Activated CD4-positive, alpha-beta T cell treated with anti-CD3 and anti-CD28 coated beads, Interleukin-2, Interleukin-6, amounts not matched to agents 100 ng/mL and 50 ng/mL, durations not matched to agents 16 hours and 8 hours (primary cell): Measurements from ENCODE around the gene PLP2.
"Not testable (repeated sequence)": the region's sequence is repeated elsewhere in the genome, so short reads cannot be mapped to it uniquely, and the experiment has no call there.

ENCODE experiments used
- DNase-seq: peaks from one replicate; pipeline ENCODE4 v3.0.0-alpha.2; 2020

PLP2 gene

DNA sequence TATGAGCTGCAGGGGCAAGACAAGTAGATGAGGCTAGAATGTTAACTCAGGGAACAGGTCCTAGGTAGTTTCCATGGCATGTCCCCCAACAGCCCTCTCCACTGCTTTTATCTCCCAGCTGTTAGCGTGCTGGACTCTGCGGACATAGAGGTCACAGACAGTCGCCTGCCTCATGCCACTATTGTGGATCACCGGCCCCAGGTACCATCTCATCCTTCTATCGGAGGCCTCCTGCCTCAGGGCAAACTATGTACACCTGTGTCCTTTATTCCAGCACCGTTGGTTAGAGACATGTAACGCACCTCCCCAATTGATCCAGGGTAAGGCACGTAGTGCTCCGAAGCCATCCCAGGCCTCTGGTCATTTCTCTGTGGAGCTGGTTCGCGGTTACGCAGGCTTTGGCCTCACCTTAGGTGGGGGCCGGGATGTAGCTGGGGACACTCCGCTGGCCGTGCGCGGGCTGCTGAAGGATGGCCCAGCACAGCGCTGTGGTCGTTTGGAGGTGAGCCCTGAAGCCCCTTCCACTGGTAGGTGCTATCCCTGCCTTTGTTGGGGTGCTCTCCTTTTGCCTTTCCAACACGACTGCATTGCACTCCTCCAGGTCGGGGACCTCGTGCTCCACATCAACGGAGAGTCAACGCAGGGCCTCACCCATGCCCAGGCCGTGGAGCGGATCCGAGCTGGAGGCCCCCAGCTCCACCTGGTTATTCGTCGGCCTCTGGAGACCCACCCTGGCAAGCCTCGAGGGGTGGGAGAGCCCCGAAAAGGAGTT is 6.9 kb upstream of the PLP2 start:
- no peak for DNase-seq

DNA sequence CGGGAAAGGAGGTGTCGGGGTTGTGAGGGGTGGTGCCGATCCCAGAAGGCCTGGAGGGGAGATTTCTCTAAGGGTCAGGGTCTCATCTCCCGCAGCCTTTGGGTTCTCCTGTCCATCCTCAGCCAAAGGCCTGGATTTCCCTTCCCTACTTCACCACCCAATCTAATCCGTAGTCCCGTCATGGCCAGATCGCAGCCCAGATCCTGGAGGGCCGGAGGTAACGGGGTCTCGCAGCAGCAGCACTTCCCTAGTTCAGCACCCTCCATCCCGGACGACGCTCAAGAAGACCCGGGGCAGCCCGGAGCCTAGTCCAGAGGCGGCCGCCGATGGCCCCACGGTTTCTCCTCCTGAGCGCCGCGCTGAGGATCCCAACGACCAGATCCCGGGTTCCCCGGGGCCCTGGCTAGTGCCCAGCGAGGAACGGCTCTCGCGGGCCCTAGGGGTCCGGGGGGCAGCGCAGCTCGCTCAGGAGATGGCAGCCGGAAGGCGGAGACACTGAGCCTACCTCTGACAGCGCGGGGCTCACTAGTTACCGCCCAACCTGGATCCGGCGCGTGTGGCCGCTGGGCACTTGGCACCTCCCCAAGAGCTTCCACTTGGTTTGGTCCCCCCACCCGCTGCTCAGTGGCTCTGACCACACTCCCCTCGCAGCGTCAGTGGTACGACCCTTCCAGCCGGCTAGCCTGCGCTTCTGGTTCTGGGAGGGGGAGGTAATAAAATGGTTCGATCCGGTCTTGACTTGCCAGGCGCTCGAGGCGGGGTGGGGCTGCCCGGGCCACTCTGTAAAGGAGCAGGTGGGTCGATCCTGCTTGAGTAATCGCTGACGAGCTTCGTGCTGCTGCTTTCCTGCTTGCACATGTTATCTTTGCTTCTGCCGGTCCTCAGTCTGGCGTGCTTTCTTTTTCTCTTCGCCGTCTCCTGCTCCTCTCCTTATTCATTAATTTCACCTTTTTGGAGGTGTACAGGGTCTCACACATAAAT is 5.5 kb upstream of the PLP2 start:
- DNase-seq, result peak; percentile 84

DNA sequence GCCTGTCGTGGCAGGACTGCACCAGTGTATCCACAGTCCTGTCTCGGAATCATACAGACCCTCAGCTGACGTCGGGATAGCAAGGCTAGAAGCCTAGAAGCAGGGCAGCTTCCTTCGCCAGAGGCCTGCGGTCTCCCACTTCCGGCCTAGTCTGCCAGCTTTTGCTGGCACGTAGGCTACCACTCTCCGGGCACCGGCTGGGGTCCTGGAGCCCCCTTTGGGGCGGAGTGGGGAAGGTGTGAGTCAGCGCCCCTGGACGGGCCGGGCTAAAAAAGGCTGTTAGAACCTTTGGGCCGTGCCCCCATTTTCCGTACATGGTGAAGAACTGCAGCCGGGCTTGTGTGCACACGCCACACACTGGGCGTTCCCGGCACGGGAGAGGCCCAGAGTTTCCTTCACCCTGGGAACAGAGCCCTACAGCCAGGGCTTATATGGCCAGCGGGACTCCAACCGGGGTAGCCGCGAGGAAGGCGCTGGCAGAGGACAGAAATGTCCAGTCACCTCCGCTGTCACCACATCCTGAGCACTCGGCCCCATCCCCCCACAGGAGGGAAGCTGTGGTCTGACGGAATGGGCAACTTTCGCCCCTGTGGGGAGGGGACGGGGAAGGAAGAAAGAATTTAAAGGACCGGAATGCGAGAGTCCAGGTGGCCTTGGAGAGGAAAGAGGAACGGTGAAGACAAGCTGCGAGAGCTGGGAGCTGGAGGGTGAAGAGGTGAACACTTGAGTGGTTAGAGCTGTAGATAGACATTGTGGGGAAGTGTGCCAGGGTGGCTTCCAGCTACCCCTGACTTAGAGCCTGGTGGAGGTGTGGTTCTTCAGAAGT is 4.6 kb upstream of the PLP2 start:
- DNase-seq, result peak; percentile 84

DNA sequence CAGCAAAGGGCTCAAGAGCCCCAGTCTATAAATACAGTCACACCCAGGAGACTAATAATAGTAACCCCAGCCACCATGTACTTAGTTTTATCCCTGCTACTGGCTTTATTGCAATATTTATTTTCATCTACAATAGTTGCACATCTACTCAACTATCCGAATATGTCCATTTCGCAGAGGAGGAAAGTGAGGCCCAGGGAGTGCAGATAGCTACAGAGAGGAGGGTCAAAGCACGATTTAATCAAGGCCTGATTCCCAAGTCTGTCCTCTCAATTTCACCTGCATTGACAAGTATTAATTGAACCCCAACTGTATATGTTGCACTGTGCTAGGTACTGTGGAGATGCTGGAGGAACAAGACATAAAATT is 4.0 kb upstream of the PLP2 start:
- DNase-seq, result no peak

DNA sequence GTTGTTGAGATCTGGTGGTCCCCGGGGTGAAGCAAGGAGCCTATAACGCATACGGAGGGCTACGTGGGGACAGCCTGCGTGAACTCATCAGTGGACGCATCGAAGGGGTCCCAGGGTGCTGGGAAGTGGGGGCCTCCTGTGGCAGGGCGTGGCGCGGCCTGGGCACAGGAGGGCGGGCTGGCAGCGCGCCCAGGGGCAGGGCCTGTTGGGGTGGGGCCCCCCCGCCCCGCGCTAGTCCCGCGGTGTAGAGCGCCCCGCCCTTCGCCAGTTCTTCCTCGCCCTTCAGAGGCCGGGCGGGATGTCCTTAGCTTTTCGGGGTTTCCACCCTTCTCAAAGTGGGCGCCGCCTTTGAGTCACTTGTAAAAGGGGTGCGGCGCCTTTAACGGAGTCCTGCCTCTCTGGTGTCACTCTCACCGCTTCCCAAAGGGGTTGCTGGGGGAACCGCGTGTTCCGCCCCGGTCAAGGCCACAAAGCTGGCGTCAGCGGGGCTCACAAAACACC is 632 bp downstream of the PLP2 start:
- DNase-seq, result peak; percentile 79

DNA sequence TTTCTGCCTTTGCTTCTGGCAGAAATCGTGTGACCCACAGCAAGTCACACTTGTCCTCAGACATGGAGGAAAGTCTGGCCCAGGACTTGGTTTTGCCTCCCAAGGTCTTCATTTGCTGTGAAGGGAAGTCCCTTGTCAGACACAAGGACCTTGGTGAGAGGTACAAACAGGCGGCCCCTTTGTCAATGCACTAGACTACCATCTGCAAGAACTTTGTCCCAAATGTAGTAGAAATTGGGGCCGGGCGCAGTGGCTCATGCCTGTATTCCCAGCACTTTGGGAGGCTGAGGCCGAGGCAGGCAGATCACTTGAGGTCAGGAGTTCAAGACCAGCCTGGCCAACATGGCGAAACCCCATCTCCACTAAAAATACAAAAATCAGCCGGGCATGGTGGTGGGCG is 1.8 kb downstream of the PLP2 start:
- not testable (repeated sequence) for DNase-seq

DNA sequence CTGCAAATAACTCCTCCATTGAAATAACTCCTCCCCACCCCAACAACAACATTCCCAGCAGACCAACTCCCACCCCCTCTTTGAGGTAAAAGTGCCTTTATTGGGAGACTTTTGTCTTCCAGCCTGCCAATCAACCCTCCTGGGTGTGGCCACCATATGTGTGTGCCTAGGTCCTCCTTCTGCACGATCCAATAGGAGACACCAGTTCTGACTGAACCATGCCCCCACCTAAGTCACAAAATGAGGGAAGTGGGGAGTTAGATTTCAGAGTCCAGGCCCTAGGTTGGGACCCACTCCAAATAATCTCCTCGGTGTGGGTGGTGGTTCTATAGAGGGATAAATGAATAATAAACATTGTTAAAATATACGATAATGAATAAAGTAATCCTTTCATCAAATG is 3.0 kb downstream of the PLP2 start:
- no peak for DNase-seq

DNA sequence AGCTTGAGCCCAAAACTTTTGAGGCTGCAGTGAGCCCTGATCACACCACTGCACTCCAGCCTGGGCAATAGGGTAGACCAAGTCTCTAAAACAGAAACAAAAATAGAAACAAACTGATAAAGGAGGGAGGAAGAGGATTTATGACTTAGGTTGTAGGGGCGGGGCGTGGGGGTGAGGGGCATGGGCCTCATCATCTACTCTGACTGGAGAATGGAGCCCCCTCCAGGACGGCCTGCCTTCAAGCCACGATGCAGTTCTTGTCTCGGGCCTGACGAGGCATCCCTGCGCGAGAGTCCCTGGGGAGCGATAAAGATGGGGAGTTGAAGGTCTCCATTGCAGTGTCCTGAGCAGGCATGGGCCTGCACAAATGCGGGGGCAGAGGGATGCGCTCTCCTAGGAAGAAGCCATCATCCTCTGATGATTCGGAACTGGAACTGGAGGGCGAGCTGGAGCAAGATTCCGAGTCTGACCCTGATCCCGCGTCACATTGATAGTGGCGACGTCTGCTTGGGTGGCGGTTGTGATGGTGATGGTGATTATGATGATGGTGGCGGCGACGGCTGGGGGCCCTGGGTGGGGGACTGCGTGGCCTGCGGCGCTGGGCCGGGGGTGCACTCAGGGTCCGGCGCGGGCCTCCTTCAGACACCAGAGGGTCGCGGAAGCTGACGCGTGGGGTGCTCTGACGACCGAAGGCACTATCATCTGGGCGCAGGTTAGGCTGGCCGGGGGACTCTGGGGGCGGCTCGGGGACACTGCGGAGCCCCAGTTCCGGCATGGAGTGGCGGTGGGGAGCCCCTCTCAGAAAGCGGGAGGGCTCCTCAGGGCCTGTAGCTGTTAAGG is 4.0 kb downstream of the PLP2 start:
- DNase-seq, result no peak

DNA sequence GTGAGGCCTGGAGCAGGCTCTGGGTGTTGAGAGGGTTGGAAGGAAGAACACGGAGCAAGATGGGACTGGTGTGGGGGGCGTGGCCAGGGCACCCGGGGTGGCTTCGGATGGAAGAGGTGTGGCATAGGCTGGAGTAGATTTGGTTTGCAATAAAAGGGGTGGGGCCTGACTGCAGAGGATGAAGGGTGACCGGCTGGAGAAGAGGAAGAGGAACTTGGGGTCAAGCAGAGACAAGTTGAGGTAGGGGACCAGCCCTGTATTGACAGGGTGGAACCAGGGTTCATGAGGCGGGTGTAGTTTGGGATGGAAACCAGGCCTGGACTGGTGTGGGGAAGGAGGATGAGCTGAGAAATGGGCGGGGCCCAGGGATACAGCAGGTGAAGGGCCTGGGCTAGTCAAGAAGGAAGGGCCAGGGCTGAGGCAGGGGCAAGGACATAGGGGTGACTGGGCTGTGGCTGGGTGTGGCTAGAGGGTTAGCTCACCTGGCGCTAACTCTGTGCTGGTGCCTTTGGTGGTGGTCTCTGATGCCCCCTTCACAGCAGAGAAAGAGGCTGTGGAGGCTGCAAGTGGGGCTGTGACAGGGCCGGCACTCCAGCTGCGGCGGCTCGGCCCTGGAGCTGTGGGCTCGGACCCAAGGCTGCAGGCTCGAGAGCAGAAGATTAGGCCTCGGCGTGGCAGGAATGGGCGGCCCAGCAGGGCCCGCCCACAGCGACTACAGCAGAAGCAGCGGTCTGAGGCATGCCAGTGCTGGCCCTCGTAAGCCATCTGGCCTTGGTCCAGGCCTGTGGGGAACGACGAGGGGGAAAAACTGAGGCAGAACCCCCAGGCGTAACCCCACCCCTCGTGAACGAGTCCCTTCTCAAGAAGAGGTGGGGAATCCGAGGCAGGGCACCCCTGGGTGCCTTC is 5.0 kb downstream of the PLP2 start:
- DNase-seq, result no peak

DNA sequence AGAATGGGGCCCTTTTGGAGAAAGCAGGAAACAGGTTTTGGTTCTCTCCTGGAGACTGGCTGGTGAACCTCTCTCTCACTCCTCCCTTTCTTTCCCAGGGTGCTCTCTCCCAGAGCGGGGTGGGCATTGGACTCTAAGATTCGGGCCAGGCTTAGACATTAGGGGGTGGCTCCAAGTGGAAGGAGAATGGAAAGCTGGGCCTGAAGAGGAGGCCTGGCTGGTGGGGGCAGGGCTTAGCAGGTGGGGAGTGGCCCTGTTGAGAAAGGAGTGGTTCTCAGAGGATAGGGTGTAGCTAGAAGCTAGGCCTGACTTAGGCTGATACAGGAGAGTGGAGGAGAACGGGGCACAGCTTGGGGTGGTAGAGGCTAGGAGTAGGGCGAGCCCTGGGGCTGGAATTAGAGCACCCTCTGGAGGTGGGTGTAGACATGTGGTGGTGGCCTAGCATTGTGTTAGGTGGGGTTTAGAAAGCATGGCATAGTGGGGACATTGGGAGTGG is 5.7 kb downstream of the PLP2 start:
- no peak for DNase-seq

DNA sequence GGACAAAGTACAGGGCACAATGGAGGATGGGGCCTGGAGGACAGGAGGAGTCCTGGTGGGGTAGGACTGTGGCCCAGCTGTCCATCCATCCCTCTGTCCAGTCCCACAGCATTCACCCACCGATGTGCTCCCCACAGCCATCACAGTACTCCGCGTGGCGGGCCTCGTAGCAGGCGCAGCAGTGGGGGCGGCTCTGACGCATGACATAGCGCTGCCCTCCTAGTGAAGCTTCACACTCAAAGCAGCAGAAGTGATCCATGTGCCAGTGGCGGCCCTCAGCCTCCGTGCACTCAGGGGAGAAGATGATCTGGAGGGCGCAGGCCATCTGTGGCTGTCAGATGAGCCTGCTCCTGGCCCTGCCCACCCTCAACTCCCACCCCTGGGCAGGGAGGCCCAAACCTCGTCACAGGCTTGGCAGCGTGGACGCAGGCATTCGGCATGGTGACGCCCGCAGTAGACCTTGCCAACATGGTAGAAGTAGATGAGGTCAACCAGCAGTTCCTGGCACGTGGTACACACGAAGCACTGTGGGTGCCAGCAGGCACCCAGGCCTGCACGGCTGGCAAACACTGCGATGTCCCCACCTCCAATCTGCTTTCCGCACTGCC is 6.3 kb downstream of the PLP2 start:
- no peak for DNase-seq

DNA sequence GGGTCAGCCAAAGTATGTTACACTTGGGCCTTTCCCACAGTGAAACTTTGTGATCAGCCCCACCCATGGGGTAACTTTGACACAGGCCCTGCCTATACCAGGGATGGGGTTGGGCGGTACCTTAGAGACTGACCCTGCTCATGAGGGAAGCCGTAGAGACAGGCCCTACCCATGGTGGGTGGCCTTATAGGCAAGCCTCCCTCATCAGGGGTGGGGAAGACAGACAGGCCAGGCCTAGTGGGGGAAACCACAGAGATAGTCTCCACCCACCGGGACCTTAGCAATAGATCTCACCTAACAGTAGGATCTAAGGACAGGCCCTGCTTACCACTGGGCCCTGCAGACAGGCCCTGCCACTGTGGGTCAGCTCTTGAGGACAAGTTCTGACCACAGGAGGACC is 6.8 kb downstream of the PLP2 start:
- DNase-seq, result no peak

DNA sequence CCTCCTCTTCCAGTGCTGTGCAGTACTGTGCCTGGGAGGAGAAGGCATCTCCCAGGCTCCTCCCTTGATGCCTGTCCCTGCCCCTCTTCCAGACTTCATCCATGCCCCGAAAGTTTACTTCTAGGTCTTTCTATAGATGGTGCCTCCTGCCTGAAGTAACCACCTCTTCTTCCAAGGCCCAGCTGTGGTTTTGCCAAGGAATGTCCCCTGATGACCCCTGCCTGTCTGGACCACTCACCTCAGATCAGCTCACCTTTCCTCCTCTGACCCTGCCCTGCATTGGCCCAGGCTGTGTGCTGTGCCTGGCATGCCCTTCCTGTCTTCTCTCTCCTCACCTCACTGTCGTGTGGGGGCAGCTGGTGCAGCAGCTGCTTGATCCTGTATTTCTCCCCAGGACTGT is 7.7 kb downstream of the PLP2 start:
- no peak for DNase-seq

DNA sequence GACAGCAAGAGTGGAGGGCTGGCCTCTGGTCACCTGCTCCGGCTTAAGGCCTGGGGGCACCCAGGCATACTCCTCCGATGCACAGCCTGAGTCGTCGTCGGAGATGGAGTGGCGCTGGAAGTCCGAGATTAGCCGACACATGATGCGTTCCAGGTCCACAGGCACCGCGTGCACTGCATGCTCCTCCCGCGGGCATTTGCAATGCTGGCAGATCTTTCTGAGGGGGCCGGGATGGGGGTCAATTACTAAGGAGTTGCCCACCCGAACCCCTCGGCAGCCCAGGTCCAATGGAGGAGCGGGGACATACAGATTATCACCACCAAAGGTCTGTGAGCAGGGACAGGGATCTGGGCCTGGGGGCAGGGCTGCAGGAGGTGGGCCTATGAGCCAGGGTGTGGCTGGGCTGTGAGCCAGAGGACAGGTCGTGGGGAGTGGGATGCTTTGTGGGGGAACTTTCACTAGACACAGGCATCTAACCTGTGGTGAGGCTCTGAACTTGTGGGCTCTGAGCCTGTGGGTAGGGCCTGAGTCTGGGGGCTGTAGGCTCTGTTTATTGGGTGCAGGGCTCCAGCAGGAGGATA is 12.1 kb downstream of the PLP2 start:
- DNase-seq, result no peak

DNA sequence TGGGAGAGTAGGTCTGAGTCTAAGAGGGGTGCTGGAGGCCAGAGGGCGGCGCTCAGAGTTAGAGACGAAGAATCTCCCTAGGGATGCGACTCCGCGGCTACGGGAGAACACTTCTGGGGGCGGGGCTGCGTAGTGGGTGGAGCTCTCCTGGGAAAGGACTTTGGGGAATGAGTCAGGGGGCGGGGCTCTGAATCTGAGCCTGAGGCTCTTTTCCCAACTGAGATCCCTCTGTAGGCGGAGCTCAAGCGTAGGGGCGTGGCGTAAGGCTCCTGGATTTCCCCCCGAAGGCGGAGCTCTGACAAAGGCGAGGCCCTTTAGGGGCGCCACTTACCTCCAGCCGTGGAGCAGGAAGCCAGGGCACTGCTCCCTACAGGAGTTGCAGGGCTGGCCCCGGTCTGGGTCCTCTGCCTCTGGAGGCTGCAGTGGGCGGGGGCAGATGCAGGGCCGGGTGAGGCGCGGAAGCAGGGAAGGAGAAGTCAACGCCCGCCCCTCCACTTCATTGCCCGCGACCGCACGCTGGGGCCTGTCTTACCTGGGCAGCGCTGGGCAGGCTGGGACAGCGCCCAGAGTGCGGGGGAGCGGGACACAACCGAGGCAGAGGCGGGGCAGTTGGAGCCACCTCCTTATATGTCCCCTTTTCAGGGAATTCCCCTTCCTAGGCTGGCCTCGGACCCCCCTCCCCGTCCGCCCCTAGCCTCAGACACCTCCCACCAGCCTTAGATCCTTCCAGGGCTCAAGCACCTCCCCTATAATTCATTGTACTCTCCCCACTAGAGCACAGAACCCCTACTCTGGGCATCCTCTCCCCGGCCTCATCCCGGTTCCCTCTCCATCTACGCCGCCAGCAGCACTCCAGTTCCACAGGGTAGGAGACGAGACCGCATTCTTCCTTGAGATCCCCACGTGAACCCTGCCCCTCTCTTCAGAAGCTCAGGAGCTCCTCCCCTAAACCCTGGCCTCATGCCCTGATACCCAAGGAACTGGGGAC is 12.9 kb downstream of the PLP2 start:
- DNase-seq, result peak; percentile 52

DNA sequence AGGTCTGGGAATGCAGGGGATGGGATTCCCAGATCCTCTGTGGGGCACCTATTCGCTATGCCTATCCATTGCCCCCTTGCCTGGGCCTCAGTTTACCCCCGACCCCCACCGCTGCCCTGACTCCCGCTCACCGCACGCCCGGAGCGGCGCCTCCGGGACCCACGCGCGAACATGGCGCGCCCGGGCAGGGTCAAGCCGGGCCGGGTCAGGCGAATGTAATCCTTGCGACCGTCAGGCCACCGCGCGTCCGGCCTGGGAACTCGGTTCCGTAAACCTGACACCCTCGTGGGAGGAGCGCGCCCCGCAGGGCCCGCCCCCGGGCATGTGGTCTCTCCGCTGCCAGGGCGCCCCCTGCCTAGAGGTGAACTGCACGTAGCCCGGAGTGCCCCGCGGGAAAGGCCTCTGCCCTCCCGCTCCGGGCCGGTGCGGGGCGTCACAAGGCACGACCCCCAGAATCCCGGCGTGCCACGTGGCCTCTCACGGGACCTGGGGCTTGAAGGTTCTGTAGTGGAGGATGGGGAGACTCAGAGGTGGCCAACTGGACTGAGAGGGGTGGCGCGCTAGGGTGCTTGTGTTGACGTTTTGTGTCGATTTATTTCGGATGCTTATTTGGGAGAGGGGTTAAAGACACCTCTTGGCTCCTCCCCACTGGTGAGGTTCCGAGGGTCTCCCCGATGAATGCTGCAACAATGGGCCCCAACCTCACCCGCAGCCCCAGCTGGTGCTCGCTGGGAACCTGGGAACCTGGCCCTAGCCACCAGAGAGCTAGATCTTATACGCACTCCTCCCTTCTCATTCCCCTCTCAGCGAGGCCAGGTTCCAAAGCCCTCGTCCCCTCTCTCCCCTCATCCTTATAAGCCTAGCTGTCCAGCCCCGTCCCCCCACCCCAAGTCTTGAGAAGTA is 14.7 kb downstream of the PLP2 start, which contains the start of gene PRICKLE3:
Gene PRICKLE3, minus strand, starts transcription at position 249 of the 903 bp plus-strand sequence. Its CDS starts 76 bp downstream, at position 173.
- DNase-seq, result peak; percentile 84

DNA sequence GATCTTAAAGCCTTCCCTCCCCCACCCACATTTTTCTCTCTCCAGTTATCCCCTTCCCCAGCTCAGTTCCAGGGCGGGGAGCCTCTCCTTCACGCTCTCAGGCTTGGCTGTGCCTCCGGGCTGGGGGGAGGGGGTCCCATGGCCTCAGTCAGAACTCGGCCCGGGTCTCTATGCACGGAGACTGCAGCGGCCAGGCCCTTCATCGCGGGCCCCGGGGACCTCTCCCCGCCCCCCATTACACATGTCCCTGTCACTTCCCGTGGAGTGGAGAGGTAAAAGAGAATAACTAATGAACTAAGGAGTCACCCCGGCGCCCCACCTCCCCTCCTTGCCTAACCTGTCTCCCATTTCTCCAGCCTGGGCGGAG is 15.3 kb downstream of the PLP2 start:
- no peak for DNase-seq
